Panc1 (cell line): ENCODE results near the gene CYTH3. TPM values are rescaled to one million over a fixed set of nuclear protein-coding genes. Genes with fewer than 3 reads are reported as not detected.
"Not testable (repeated sequence)": the region's sequence is repeated elsewhere in the genome, so short reads cannot be mapped to it uniquely, and the experiment has no call there.

Source experiments
- ATAC-seq: fragments of 200-7000 bp; cut with Tn5 transposase; 2 replicates; pipeline ENCODE4 v1.9.1; 2020; ENCODE audit warnings: mild to moderate bottlenecking, moderate library complexity
- BruUV-seq: library from RNA; stranded (reverse); fragments of 400-500 nt; replicated peaks from 2 replicates; lab custom pipeline; 2021; lab: Mats Ljungman, UMichigan
- CTCF ChIA-PET: fragments of 300-600 bp; sonication (Branson Sonifier 250); formaldehyde crosslinking; loops from one replicate; lab custom pipeline; 2022; ENCODE audit warnings: antibody characterized with exemption; lab: Charles Lee
- POLR2A ChIA-PET: fragments of 300-600 bp; sonication (Branson Sonifier 250); formaldehyde crosslinking; loops from one replicate; lab custom pipeline; 2022; ENCODE audit warnings: antibody characterized with exemption; lab: Charles Lee
- DNase-seq: peaks from one replicate; pipeline ENCODE4 v3.0.0-alpha.2; 2010; ENCODE audit warnings: low read depth, low spot score
- H3K27ac ChIP-seq: 2 replicates; pipeline ENCODE4 v1.5.1; 2011; ENCODE audit warnings: mild to moderate bottlenecking, low read length, inconsistent platforms
- H3K27me3 ChIP-seq: fragments of 200-500 bp; sonication (Bioruptor generic); 2 replicates; pipeline ENCODE4 v1.6.0; 2014; ENCODE audit warnings: low read length, inconsistent platforms; ENCODE audit not compliant: control insufficient read depth, insufficient read depth
- H3K36me3 ChIP-seq: fragments of 200-500 bp; sonication (Bioruptor generic); 2 replicates; pipeline ENCODE4 v1.5.1; 2014; ENCODE audit warnings: inconsistent platforms, mild to moderate bottlenecking, low read length, moderate library complexity; ENCODE audit not compliant: control insufficient read depth, insufficient read depth
- H3K4me1 ChIP-seq: 2 replicates; pipeline ENCODE4 v1.5.1; 2011; ENCODE audit warnings: inconsistent platforms, mild to moderate bottlenecking, low read length, moderate library complexity; ENCODE audit not compliant: control insufficient read depth, insufficient read depth
- H3K4me3 ChIP-seq, 2 experiments: 2 replicates each; pipeline ENCODE4 v1.5.1; 2011 to 2012; ENCODE audit warnings: low read depth in 2 of 2, low read length in 2 of 2, mild to moderate bottlenecking in 2 of 2, inconsistent platforms in 1 of 2, moderate library complexity in 1 of 2
- H3K9me3 ChIP-seq: fragments of 200-500 bp; sonication (Bioruptor generic); 2 replicates; pipeline ENCODE4 v1.5.1; 2014; ENCODE audit warnings: low read depth, mild to moderate bottlenecking, inconsistent platforms, low read length, moderate library complexity; ENCODE audit not compliant: control insufficient read depth, insufficient read depth
- POLR2AphosphoS5 ChIP-seq: IDR thresholded peaks from 2 replicates; pipeline ENCODE4 v1.6.1; 2012; ENCODE audit warnings: mild to moderate bottlenecking, low read depth, low read length, moderate library complexity
- SIN3A ChIP-seq: IDR thresholded peaks from 2 replicates; pipeline ENCODE4 v1.6.1; 2012; ENCODE audit warnings: low read depth, mild to moderate bottlenecking, low read length, moderate library complexity, borderline replicate concordance; ENCODE audit not compliant: insufficient read depth
- TCF7L2 ChIP-seq: IDR thresholded peaks from 2 replicates; pipeline ENCODE4 v1.6.1; 2011; ENCODE audit warnings: mild to moderate bottlenecking, low read depth, low read length, inconsistent platforms
- in situ Hi-C: cut with HindIII; loops from 2 replicates; pipeline ENCODE4 v1.10.0; 2016; ENCODE audit warnings: low sequenced_read_pairs, low pct_unique_long_range_greater_than_20kb
- intact Hi-C: fragments of 100-400 bp; cut with micrococcal nuclease; formaldehyde crosslinking; loops from one replicate; pipeline ENCODE4 v1.10.0; 2022; ENCODE audit not compliant: unreplicated experiment
- total RNA-seq: library from RNA; stranded (reverse); gene quantifications from one replicate; pipeline ENCODE4 v1.2.1, GENCODE V29; 2021; ENCODE audit not compliant: unreplicated experiment
- TF ChIP-seq, protein P1 (sequence below), 2 experiments: IDR thresholded peaks; 2 replicates each; pipeline ENCODE4 v1.6.1; 2011 to 2012; ENCODE audit warnings: low read depth in 2 of 2, control low read depth in 1 of 2, low read length in 1 of 2, mild to moderate bottlenecking in 1 of 2, moderate library complexity in 1 of 2; ENCODE audit not compliant: insufficient read depth in 1 of 2
- TF ChIP-seq, protein P2 (sequence below): fragments of 450-650 bp; IDR thresholded peaks from 2 replicates; pipeline ENCODE4 v1.5.1; 2017; ENCODE audit warnings: mild to moderate bottlenecking

CYTH3 gene
- total RNA-seq, 1 experiment from 2014 or later, result 35.5 TPM

DNA sequence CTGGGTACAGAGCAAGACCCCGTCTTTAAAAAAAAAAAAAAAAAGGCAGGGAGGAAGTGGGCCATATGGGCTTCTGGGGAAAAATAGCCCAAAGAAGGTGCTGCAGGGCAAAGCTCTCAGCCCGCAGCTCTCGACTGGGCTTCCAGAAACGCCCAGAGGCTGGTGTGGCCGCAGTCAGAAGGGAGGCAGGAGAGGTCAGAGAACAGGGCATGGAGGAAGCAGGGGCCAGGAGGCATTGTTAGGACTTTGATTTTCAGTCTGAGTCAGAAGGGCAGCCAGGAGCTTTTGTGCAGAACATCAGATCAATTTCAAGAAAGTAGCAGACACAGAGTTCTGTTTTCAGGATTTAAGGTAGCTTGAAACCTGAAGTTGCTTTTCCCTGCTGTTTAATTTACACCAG, 35.3 kb upstream of the CYTH3 start:
- ChIA-PET POLR2A (no interaction called here), CTCF (interaction anchor here (0.7 kb wide), 1 partner anchor 929 kb away, joined by 7 read pairs; no protein-coding TSS in a partner anchor)
- intact Hi-C loops (no loop called here), in situ Hi-C loops (no loop called here)
- Histone ChIP-seq H3K4me1 (peaks cover 8% of the 10 kb centered on the region), H3K27me3 (no peaks in the 10 kb centered on the region), H3K36me3 (no peaks in the 10 kb centered on the region), H3K27ac (peak overlapping the region; percentile 29; the same call in 1 of the 2 replicates), H3K9me3 (no peaks in the 10 kb centered on the region), H3K4me3 (no peak overlapping the region)
- no peak for DNase-seq
- no TSS peak for BruUV-seq
- peak; percentile 70 for ATAC-seq
- TF ChIP-seq SIN3A (no peak), TCF7L2 (no peak)

DNA sequence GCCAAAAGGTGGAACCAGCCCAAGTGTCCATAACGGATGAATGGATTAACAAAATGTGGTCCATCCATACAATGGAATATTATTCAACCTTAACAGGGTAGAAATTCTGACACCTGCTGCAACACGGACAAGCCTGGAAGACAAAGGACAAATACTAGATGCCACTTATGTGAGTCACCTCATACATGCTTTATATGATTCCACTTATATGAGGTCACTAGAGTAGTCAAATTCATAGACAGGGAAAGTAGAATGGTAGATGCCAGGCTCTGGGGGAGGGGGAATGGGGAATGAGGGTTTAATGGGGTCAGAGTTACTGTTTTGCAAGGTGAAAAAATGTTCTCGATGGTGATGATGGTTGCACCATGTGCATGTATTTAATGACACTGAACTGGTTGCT, 34.0 kb upstream of the CYTH3 start:
- no TSS peak for BruUV-seq

DNA sequence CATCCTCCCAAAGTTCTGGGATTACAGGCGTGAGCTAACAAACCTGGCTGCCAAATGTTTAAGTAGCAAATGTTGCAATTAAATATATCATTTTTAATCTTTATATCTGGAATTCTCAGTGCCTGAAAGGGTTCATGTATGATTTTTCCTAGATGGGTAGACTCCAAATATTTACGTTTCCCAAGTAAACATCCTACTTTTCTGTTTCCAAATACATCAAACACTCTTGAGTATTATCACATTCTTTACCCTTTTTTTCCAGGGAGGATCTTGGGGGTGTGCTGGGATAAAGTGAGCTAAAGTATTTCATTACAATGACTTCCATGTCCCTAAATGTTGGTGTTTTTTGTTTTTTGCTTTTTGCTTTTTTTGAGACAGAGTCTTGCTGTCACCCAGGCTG, 32.9 kb upstream of the CYTH3 start:
- Histone ChIP-seq H3K27me3 (no peaks in the 10 kb centered on the region), H3K36me3 (no peaks in the 10 kb centered on the region), H3K4me1 (peaks cover 8% of the 10 kb centered on the region), H3K4me3 (no peak overlapping the region), H3K9me3 (no peaks in the 10 kb centered on the region), H3K27ac (no peak overlapping the region)
- no TSS peak for BruUV-seq
- ChIA-PET POLR2A (no interaction called here), CTCF (interaction anchor here (0.6 kb wide), 1 partner anchor 47 kb away, joined by 4 read pairs; no protein-coding TSS in a partner anchor)
- ATAC-seq (no peak), DNase-seq (no peak)
- in situ Hi-C loops, result no loop called here
- TF ChIP-seq SIN3A (no peak), TCF7L2 (no peak), POLR2AphosphoS5 (no peak)
- TF ChIP-seq, protein P1, sequence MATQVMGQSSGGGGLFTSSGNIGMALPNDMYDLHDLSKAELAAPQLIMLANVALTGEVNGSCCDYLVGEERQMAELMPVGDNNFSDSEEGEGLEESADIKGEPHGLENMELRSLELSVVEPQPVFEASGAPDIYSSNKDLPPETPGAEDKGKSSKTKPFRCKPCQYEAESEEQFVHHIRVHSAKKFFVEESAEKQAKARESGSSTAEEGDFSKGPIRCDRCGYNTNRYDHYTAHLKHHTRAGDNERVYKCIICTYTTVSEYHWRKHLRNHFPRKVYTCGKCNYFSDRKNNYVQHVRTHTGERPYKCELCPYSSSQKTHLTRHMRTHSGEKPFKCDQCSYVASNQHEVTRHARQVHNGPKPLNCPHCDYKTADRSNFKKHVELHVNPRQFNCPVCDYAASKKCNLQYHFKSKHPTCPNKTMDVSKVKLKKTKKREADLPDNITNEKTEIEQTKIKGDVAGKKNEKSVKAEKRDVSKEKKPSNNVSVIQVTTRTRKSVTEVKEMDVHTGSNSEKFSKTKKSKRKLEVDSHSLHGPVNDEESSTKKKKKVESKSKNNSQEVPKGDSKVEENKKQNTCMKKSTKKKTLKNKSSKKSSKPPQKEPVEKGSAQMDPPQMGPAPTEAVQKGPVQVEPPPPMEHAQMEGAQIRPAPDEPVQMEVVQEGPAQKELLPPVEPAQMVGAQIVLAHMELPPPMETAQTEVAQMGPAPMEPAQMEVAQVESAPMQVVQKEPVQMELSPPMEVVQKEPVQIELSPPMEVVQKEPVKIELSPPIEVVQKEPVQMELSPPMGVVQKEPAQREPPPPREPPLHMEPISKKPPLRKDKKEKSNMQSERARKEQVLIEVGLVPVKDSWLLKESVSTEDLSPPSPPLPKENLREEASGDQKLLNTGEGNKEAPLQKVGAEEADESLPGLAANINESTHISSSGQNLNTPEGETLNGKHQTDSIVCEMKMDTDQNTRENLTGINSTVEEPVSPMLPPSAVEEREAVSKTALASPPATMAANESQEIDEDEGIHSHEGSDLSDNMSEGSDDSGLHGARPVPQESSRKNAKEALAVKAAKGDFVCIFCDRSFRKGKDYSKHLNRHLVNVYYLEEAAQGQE (IDR thresholded peaks at IDR 0.05; ENCODE audit: insufficient read depth in 1 of 2, low read depth in 2 of 2, low read length in 1 of 2), result no peak
- TF ChIP-seq, protein P2, sequence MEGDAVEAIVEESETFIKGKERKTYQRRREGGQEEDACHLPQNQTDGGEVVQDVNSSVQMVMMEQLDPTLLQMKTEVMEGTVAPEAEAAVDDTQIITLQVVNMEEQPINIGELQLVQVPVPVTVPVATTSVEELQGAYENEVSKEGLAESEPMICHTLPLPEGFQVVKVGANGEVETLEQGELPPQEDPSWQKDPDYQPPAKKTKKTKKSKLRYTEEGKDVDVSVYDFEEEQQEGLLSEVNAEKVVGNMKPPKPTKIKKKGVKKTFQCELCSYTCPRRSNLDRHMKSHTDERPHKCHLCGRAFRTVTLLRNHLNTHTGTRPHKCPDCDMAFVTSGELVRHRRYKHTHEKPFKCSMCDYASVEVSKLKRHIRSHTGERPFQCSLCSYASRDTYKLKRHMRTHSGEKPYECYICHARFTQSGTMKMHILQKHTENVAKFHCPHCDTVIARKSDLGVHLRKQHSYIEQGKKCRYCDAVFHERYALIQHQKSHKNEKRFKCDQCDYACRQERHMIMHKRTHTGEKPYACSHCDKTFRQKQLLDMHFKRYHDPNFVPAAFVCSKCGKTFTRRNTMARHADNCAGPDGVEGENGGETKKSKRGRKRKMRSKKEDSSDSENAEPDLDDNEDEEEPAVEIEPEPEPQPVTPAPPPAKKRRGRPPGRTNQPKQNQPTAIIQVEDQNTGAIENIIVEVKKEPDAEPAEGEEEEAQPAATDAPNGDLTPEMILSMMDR, result no peak
- intact Hi-C loops, result no loop called here

More for the DNA sequence above, 34.0 kb upstream of the CYTH3 start:
- Histone ChIP-seq H3K4me1 (peaks cover 8% of the 10 kb centered on the region), H3K27me3 (no peaks in the 10 kb centered on the region), H3K4me3 (no peak overlapping the region), H3K27ac (no peak overlapping the region), H3K9me3 (no peaks in the 10 kb centered on the region), H3K36me3 (no peaks in the 10 kb centered on the region)
- intact Hi-C loops (no loop called here), in situ Hi-C loops (no loop called here)
- ATAC-seq (peak; percentile 93), DNase-seq (peak; percentile 90)
- 0 out of 2 replicates have a peak, but pooled peaks have one; percentile 27 for TF ChIP-seq POLR2AphosphoS5
- no peak for TF ChIP-seq SIN3A
- POLR2A ChIA-PET, result interaction anchor here (0.7 kb wide), 1 partner anchor 35 kb away, joined by 3 read pairs; no protein-coding TSS in a partner anchor
- CTCF ChIA-PET, result no interaction called here

DNA sequence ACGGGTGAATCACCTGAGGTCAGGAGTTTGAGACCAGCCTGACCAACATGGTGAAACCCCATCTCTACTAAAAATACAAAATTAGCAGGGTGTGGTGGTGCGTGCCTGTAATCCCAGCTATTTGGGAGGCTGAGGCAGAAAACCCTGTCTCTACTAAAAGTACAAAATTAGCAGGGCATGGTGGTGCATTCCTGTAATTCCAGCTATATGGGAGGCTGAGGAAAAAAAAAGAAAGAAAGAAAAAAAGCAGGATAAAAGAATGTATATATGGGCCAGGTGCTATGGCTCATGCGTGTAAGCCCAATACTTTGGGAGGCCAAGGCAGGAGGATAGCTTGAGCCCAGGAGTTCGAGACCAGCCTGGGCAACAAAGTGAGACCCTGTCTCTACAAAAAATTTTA, 29.0 kb upstream of the CYTH3 start:
- H3K9me3 ChIP-seq, ATAC-seq, DNase-seq, CTCF ChIA-PET, H3K4me3 ChIP-seq, BruUV-seq, H3K4me1 ChIP-seq, H3K27ac ChIP-seq, H3K36me3 ChIP-seq, in situ Hi-C loops, H3K27me3 ChIP-seq, intact Hi-C loops: not testable (repeated sequence)
- POLR2A ChIA-PET, result interaction anchor here (0.5 kb wide), 1 partner anchor 190 kb away, joined by 4 read pairs; no protein-coding TSS in a partner anchor
